HEK293 (cell line): ENCODE measurements around the gene CLECL1.

Experiments used
- CTCF ChIA-PET: fragments of 350-600 bp; formaldehyde crosslinking; extraction: SDS; loops from one replicate; lab custom pipeline; 2021; ENCODE audit warnings: antibody characterized with exemption; lab: Yijun Ruan, JAX
- POLR2A ChIA-PET: fragments of 300-600 bp; formaldehyde crosslinking; extraction: SDS; loops from one replicate; lab custom pipeline; 2020; ENCODE audit warnings: antibody characterized with exemption, inconsistent platforms; lab: Yijun Ruan, JAX
- H3K27ac ChIP-seq: fragments of 200-500 bp; sonication (Bioruptor generic); 2 replicates; pipeline ENCODE4 v1.5.1; 2014; ENCODE audit warnings: low read depth, low read length, control low read depth, inconsistent platforms; ENCODE audit errors: extremely low read depth
- H3K36me3 ChIP-seq, 2 experiments: fragments of 200-500 bp in 1 of 2; sonication (Bioruptor generic) in 1 of 2; 1 replicate in 1 of 2; 2 replicates in 1 of 2; pipeline ENCODE4 v1.5.1; 2014 to 2017; ENCODE audit warnings: inconsistent platforms in 2 of 2, low read length in 2 of 2; ENCODE audit not compliant: control insufficient read depth in 2 of 2, insufficient read depth in 1 of 2
- H3K4me1 ChIP-seq: fragments of 200-500 bp; sonication (Bioruptor generic); 2 replicates; pipeline ENCODE4 v1.5.1; 2014; ENCODE audit warnings: mild to moderate bottlenecking, low read length, inconsistent platforms; ENCODE audit not compliant: control insufficient read depth, insufficient read depth
- H3K4me3 ChIP-seq: 2 replicates; pipeline ENCODE4 v1.5.1; 2011; ENCODE audit warnings: low read depth, mild to moderate bottlenecking, control low read depth, low read length, moderate library complexity
- H3K9me3 ChIP-seq: fragments of 200-500 bp; sonication (Bioruptor generic); 2 replicates; pipeline ENCODE4 v1.5.1; 2014; ENCODE audit warnings: low read depth, low read length, inconsistent platforms; ENCODE audit not compliant: control insufficient read depth, insufficient read depth
- GLIS1 ChIP-seq: fragments of 450-650 bp; formaldehyde crosslinking; IDR thresholded peaks from 2 replicates; pipeline ENCODE4 v1.5.1; 2016; ENCODE audit warnings: missing biosample characterization, missing genetic modification characterization
- GLIS2 ChIP-seq: fragments of 450-650 bp; formaldehyde crosslinking; IDR thresholded peaks from 2 replicates; pipeline ENCODE4 v1.5.1; 2016; ENCODE audit warnings: missing biosample characterization, missing genetic modification characterization
- ZBTB17 ChIP-seq: fragments of 450-650 bp; formaldehyde crosslinking; IDR thresholded peaks from 2 replicates; pipeline ENCODE4 v1.5.1; 2016; ENCODE audit warnings: missing biosample characterization, missing genetic modification characterization
- ZIC2 ChIP-seq: fragments of 450-650 bp; formaldehyde crosslinking; IDR thresholded peaks from 2 replicates; pipeline ENCODE4 v1.5.1; 2016; ENCODE audit warnings: missing biosample characterization, missing genetic modification characterization
- ZNF202 ChIP-seq: fragments of 450-650 bp; formaldehyde crosslinking; IDR thresholded peaks from 2 replicates; pipeline ENCODE4 v1.5.1; 2016; ENCODE audit warnings: missing biosample characterization, missing genetic modification characterization, borderline replicate concordance
- ZNF335 ChIP-seq: fragments of 450-650 bp; formaldehyde crosslinking; conservative IDR thresholded peaks from 2 replicates; pipeline ENCODE4 v1.5.1; 2016; ENCODE audit warnings: missing biosample characterization, missing genetic modification characterization
- ZNF600 ChIP-seq: fragments of 450-650 bp; formaldehyde crosslinking; IDR thresholded peaks from 2 replicates; pipeline ENCODE4 v1.5.1; 2016; ENCODE audit warnings: missing biosample characterization, missing genetic modification characterization
- ZNF677 ChIP-seq: fragments of 450-650 bp; IDR thresholded peaks from 2 replicates; pipeline ENCODE4 v1.5.0; 2018; ENCODE audit warnings: missing biosample characterization, mild to moderate bottlenecking, missing genetic modification characterization, moderate library complexity
- ZXDB ChIP-seq: fragments of 450-650 bp; formaldehyde crosslinking; IDR thresholded peaks from 2 replicates; pipeline ENCODE4 v1.5.1; 2016; ENCODE audit warnings: missing biosample characterization, missing genetic modification characterization
- TF ChIP-seq, protein P1 (sequence below): fragments of 450-650 bp; formaldehyde crosslinking; IDR thresholded peaks from 2 replicates; pipeline ENCODE4 v1.5.1; 2016; ENCODE audit warnings: missing biosample characterization, missing genetic modification characterization
- TF ChIP-seq, protein P2 (sequence below): fragments of 450-650 bp; formaldehyde crosslinking; IDR thresholded peaks from 2 replicates; pipeline ENCODE4 v1.5.1; 2016; ENCODE audit warnings: missing biosample characterization, missing genetic modification characterization

Gene CLECL1

DNA sequence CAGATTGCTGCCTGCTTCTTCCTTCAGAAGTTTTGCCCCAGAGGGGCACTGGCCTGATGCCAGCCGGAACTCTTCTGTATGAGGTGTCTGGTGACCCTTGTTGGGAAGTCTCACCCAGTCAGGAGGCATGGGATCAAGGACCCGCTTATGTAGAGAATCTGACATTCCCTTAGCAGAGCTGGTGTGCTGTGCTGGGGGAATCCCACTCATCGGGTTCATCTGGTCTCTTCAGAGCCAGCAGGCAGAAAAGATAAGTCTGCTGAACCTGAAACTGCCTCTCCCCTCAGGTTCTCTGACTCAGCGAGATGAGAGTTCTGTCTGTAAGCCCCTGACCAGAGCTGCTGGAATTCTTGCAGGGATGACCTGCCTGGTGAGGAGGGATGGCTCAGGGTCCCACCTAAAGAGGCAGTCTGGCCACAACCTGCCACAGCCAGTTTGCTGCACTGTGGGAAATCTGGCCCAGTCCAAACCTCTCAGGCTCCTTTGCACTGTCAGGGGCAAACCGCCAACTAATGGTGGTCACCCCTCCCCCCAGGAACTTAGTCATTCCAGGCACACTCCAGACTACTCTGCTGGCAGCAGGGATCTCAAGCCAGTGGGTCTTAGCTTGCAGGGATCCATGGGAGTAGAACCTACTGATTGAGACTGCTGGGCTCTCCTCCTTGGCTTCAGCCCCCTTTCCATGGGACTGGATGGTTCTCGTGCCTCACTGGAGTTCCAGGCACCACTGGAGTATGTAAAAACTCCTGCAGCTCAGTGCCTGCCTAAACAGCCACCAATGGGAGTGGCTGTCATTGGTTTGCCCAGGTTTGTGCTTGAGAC is 59.3 kb downstream of the CLECL1 start:
- no peaks in the 10 kb centered on the region for H3K9me3 ChIP-seq
- POLR2A ChIA-PET, result interaction anchor here (0.6 to 1.4 kb wide), 2 partner anchors 26 to 85 kb away, joined by 3 to 5 read pairs; no protein-coding TSS in a partner anchor
- H3K27ac ChIP-seq, result no peak overlapping the region; the same call in 1 of the 2 replicates
- H3K4me3 ChIP-seq, result no peak overlapping the region
- peaks cover 0 to 4% of the 10 kb centered on the region in 2 experiments; a peak in 1 of 3 replicates for H3K36me3 ChIP-seq
- peak; percentile 43; the same call in 1 of the 2 replicates for TF ChIP-seq GLIS2 (tag by site-specific recombination)
- peak; percentile 75 for TF ChIP-seq ZNF335 (tag by site-specific recombination)
- TF ChIP-seq ZNF202, result no peak
- TF ChIP-seq ZNF677, result no peak
- TF ChIP-seq ZBTB17 (tag by site-specific recombination), result peak; percentile 70
- TF ChIP-seq ZXDB (tag by site-specific recombination), result peak; percentile 45; the same call in 1 of the 2 replicates
- peak; percentile 42 for TF ChIP-seq GLIS1 (tag by site-specific recombination)
- peak; percentile 94 for TF ChIP-seq ZIC2 (tag by site-specific recombination)
- TF ChIP-seq ZNF600 (tag by site-specific recombination), result peak; percentile 79
- TF ChIP-seq, protein P1, sequence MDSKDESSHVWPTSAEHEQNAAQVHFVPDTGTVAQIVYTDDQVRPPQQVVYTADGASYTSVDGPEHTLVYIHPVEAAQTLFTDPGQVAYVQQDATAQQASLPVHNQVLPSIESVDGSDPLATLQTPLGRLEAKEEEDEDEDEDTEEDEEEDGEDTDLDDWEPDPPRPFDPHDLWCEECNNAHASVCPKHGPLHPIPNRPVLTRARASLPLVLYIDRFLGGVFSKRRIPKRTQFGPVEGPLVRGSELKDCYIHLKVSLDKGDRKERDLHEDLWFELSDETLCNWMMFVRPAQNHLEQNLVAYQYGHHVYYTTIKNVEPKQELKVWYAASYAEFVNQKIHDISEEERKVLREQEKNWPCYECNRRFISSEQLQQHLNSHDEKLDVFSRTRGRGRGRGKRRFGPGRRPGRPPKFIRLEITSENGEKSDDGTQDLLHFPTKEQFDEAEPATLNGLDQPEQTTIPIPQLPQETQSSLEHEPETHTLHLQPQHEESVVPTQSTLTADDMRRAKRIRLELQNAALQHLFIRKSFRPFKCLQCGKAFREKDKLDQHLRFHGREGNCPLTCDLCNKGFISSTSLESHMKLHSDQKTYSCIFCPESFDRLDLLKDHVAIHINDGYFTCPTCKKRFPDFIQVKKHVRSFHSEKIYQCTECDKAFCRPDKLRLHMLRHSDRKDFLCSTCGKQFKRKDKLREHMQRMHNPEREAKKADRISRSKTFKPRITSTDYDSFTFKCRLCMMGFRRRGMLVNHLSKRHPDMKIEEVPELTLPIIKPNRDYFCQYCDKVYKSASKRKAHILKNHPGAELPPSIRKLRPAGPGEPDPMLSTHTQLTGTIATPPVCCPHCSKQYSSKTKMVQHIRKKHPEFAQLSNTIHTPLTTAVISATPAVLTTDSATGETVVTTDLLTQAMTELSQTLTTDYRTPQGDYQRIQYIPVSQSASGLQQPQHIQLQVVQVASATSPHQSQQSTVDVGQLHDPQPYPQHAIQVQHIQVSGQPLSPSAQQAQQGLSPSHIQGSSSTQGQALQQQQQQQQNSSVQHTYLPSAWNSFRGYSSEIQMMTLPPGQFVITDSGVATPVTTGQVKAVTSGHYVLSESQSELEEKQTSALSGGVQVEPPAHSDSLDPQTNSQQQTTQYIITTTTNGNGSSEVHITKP (tag by site-specific recombination), result peak; percentile 89
- TF ChIP-seq, protein P2, sequence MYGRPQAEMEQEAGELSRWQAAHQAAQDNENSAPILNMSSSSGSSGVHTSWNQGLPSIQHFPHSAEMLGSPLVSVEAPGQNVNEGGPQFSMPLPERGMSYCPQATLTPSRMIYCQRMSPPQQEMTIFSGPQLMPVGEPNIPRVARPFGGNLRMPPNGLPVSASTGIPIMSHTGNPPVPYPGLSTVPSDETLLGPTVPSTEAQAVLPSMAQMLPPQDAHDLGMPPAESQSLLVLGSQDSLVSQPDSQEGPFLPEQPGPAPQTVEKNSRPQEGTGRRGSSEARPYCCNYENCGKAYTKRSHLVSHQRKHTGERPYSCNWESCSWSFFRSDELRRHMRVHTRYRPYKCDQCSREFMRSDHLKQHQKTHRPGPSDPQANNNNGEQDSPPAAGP, result no peak
- CTCF ChIA-PET, result no interaction called here
- H3K4me1 ChIP-seq, result peaks cover 5% of the 10 kb centered on the region; the same call in 1 of the 2 replicates
